Measurements from ENCODE around the gene TMEM231. TPM values are rescaled to one million over a fixed set of nuclear protein-coding genes. Genes with fewer than 3 reads are reported as not detected.

Gene TMEM231
- total and polyA plus RNA-seq, 9 of the 15 experiments (the other 6 are each of a cell fraction or from before 2014, with no cell fraction given): 1.6 to 27.6 (median 9.1) TPM

DNA sequence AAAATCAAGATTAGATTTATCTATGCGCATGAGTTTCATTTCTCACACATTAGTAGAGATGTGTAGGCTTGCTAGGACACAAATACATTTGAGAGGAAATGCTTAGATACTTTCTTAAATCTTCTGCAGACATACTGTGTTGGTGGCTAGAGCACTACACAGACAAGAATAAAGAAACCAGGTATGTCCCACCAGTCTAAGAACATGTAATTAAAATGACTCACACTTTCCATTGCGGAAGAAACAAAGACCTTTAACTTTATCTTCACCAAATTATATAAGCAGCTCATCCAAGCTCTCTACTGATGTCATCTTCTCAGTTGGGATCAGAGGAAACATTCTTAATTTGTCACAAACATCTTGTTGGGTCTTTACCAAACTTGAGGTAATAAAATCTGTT lies 22.7 kb upstream of the TMEM231 start:
- no peaks in the 10 kb centered on the region for H3K9me1 ChIP-seq (ENCODE audit: control insufficient read depth, insufficient read depth, low read length)
- H2AFZ ChIP-seq (ENCODE audit: low read depth, low read length): no peak overlapping the region
- H3K9ac ChIP-seq (ENCODE audit: insufficient read depth in 1 of 2, low read depth in 2 of 2, low read length in 2 of 2): no peak overlapping the region
- H3K27me3 ChIP-seq (ENCODE audit: control insufficient read depth in 2 of 2, insufficient read depth in 2 of 2, low read length in 2 of 2): no peaks in the 10 kb centered on the region
- H3K36me3 ChIP-seq (ENCODE audit: control insufficient read depth, insufficient read depth, low read length): peaks cover 50% of the 10 kb centered on the region; the same call in 2 of the 3 replicates
- no peak overlapping the region for H3K27ac ChIP-seq (ENCODE audit: extremely low read depth, low read depth, low read length)
- 35% methylated on average over 2 of the region's 2 CpGs for WGBS (ENCODE audit: insufficient coverage, low coverage, missing lambda C conversion rate)
- peaks cover 9% of the 10 kb centered on the region; the same call in 1 of the 2 replicates for H4K20me1 ChIP-seq (replicated peaks; ENCODE audit: control insufficient read depth, insufficient read depth, low read length)
- DNase-seq (ENCODE audit: extremely low read depth in 1 of 4, low spot score in 3 of 4) (peak in 1 of 4 experiments; percentile 18), FAIRE-seq (peak; percentile 51), ATAC-seq (peak; percentile 52; the same call in 2 of the 3 replicates)
- H3K4me3 ChIP-seq: no peak overlapping the region
- H3K79me2 ChIP-seq (ENCODE audit: control insufficient read depth, insufficient read depth, low read length): peaks cover 5% of the 10 kb centered on the region; the same call in 1 of the 3 replicates
- peaks cover 7 to 13% of the 10 kb centered on the region in 2 experiments; a peak in 3 of 5 replicates for H3K4me1 ChIP-seq (replicated peaks in 1 of 2; ENCODE audit: control insufficient read depth in 2 of 2, insufficient read depth in 2 of 2, low read length in 2 of 2)
- no TSS peak for BruUV-seq (replicated peaks)
- POLR2A ChIA-PET: interaction anchor here (1.3 to 1.9 kb wide), 2 partner anchors 12 to 14 kb away, joined by 4 to 5 read pairs; no protein-coding TSS in a partner anchor
- intact Hi-C loops (cut with micrococcal nuclease) (no loop called here), in situ Hi-C loops (cut with MboI) (no loop called here)
- H3K4me2 ChIP-seq (ENCODE audit: insufficient read depth, low read length): no peak overlapping the region
- no peaks in the 10 kb centered on the region for H3K9me3 ChIP-seq (replicated peaks; ENCODE audit: control insufficient read depth, insufficient read depth, low read depth, low read length)
- CTCF ChIA-PET (ENCODE audit: low intra/inter-chr PET ratio): no interaction called here
- TF ChIP-seq E2F3 (CRISPR knock-in tag; IDR thresholded peaks at IDR 0.05) (no peak), MEF2A (IDR thresholded peaks at IDR 0.05; ENCODE audit: control insufficient read depth, low read depth, low read length) (no peak), NONO (IDR thresholded peaks at IDR 0.05; ENCODE audit: low read depth in 2 of 2, low read length in 1 of 2) (no peak), DMBX1 (CRISPR knock-in tag; IDR thresholded peaks at IDR 0.05; ENCODE audit: borderline replicate concordance) (no peak), ZNF354B (CRISPR knock-in tag; IDR thresholded peaks at IDR 0.05) (no peak), FOSL1 (tag; conservative IDR thresholded peaks at IDR 0.05) (peak; percentile 86), JUN (IDR thresholded peaks at IDR 0.05; ENCODE audit: borderline replicate concordance, low read depth, low read length) (0 out of 2 replicates have a peak, but pooled peaks have one; percentile 8), JUN (CRISPR knock-in tag; IDR thresholded peaks at IDR 0.05; ENCODE audit: borderline replicate concordance) (no peak), HCFC1 (IDR thresholded peaks at IDR 0.05; ENCODE audit: low read depth, low read length) (no peak), HMG20A (CRISPR knock-in tag; conservative IDR thresholded peaks at IDR 0.05) (no peak), JUND (IDR thresholded peaks at IDR 0.05; ENCODE audit: borderline replicate concordance, low read depth, low read length) (peak; percentile 63; the same call in 1 of the 2 replicates), JUND (tag; IDR thresholded peaks at IDR 0.05; ENCODE audit: borderline replicate concordance, low read depth, low read length) (peak; percentile 91)
- TF ChIP-seq, protein P1, sequence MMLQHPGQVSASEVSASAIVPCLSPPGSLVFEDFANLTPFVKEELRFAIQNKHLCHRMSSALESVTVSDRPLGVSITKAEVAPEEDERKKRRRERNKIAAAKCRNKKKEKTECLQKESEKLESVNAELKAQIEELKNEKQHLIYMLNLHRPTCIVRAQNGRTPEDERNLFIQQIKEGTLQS (IDR thresholded peaks at IDR 0.05): peak; percentile 63
- TF ChIP-seq, protein P1 (CRISPR knock-in tag; conservative IDR thresholded peaks at IDR 0.05): no peak
- TF ChIP-seq, protein P2, sequence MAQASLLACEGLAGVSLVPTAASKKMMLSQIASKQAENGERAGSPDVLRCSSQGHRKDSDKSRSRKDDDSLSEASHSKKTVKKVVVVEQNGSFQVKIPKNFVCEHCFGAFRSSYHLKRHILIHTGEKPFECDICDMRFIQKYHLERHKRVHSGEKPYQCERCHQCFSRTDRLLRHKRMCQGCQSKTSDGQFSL (CRISPR knock-in tag; IDR thresholded peaks at IDR 0.05): no peak
- TF ChIP-seq, protein P2 (tag; IDR thresholded peaks at IDR 0.05): 0 out of 4 replicates have a peak, but pooled peaks of 1 of the 2 experiments have one; percentile 27
- TF ChIP-seq, protein P3, sequence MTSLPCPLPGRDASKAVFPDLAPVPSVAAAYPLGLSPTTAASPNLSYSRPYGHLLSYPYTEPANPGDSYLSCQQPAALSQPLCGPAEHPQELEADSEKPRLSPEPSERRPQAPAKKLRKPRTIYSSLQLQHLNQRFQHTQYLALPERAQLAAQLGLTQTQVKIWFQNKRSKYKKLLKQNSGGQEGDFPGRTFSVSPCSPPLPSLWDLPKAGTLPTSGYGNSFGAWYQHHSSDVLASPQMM (CRISPR knock-in tag; IDR thresholded peaks at IDR 0.05): no peak
- TF ChIP-seq, protein P4, sequence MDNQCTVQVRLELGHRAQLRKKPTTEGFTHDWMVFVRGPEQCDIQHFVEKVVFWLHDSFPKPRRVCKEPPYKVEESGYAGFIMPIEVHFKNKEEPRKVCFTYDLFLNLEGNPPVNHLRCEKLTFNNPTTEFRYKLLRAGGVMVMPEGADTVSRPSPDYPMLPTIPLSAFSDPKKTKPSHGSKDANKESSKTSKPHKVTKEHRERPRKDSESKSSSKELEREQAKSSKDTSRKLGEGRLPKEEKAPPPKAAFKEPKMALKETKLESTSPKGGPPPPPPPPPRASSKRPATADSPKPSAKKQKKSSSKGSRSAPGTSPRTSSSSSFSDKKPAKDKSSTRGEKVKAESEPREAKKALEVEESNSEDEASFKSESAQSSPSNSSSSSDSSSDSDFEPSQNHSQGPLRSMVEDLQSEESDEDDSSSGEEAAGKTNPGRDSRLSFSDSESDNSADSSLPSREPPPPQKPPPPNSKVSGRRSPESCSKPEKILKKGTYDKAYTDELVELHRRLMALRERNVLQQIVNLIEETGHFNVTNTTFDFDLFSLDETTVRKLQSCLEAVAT (IDR thresholded peaks at IDR 0.05): no peak
